RWPE2 (cell line): ENCODE measurements around the gene RAP1GDS1.
A peak's percentile ranks its signal among the peaks of the same experiment; 100 is the strongest.

ENCODE experiments used
- ATAC-seq: fragments of 200-7000 bp; cut with Tn5 transposase; 3 replicates; pipeline ENCODE4 v1.9.1; 2021; ENCODE audit warnings: low read depth
- DNase-seq: peaks from one replicate; pipeline ENCODE4 v3.0.0-alpha.2; 2020; ENCODE audit warnings: low spot score
- H3K27ac ChIP-seq: fragments of 450-650 bp; 2 replicates; pipeline ENCODE4 v1.5.1; 2017; ENCODE audit warnings: mild to moderate bottlenecking; ENCODE audit not compliant: poor library complexity, severe bottlenecking
- H3K27me3 ChIP-seq: fragments of 250-450 bp; sonication (Bioruptor Pico); 2 replicates; pipeline ENCODE4 v1.5.1; 2021; ENCODE audit warnings: mild to moderate bottlenecking, moderate library complexity; ENCODE audit not compliant: insufficient read depth, poor library complexity, severe bottlenecking
- H3K36me3 ChIP-seq: fragments of 250-450 bp; sonication (Bioruptor Pico); 2 replicates; pipeline ENCODE4 v1.5.1; 2020; ENCODE audit warnings: low read depth, mild to moderate bottlenecking, moderate library complexity
- H3K4me1 ChIP-seq: fragments of 250-450 bp; sonication (Bioruptor Pico); 2 replicates; pipeline ENCODE4 v1.5.1; 2021; ENCODE audit warnings: mild to moderate bottlenecking, moderate library complexity; ENCODE audit not compliant: insufficient read depth, poor library complexity, severe bottlenecking
- H3K4me3 ChIP-seq: fragments of 250-450 bp; sonication (Bioruptor Pico); 2 replicates; pipeline ENCODE4 v1.5.1; 2021; ENCODE audit warnings: mild to moderate bottlenecking, moderate library complexity; ENCODE audit not compliant: severe bottlenecking
- H3K9me3 ChIP-seq: fragments of 250-450 bp; sonication (Bioruptor Pico); 2 replicates; pipeline ENCODE4 v1.5.1; 2021; ENCODE audit warnings: mild to moderate bottlenecking, moderate library complexity; ENCODE audit not compliant: severe bottlenecking
- CTCF ChIP-seq: fragments of 450-650 bp; IDR thresholded peaks from one replicate; pipeline ENCODE4 v1.5.1; 2017; ENCODE audit warnings: mild to moderate bottlenecking, moderate library complexity; ENCODE audit not compliant: poor library complexity, severe bottlenecking

Gene RAP1GDS1

GRCh38 chr4:98491899-98492559, 230.8 kb downstream of the RAP1GDS1 start:
- ATAC-seq: peak; percentile 74
- Histone ChIP-seq H3K27me3 (no peaks in the 10 kb centered on the region), H3K4me1 (peaks cover 16% of the 10 kb centered on the region), H3K4me3 (no peak overlapping the region), H3K27ac (peak overlapping the region; percentile 76), H3K9me3 (no peaks in the 10 kb centered on the region), H3K36me3 (peaks cover 6% of the 10 kb centered on the region; the same call in 1 of the 2 replicates)
- no peak for DNase-seq
- no peak for TF ChIP-seq CTCF

- H3K9me3 ChIP-seq: no peaks in the 10 kb centered on the region
- no peaks in the 10 kb centered on the region for H3K27me3 ChIP-seq
- peaks cover 5% of the 10 kb centered on the region; the same call in 1 of the 2 replicates for H3K36me3 ChIP-seq
- TF ChIP-seq CTCF: no peak
- H3K27ac ChIP-seq: no peak overlapping the region
- DNase-seq: no peak
- peaks cover 16% of the 10 kb centered on the region for H3K4me1 ChIP-seq
- no peak for ATAC-seq
- H3K4me3 ChIP-seq: no peak overlapping the region
Observed at GRCh38 chr4:98493296-98493695, 232.1 kb downstream of the RAP1GDS1 start.
